GM23248 (cell line): ENCODE measurements around the gene DHX38.

Experiments used
- EZH2 ChIP-seq: fragments of 200-600 bp; sonication (generic); IDR thresholded peaks from 2 replicates; pipeline ENCODE4 v1.6.1; 2018; ENCODE audit warnings: antibody characterized with exemption, mild to moderate bottlenecking; ENCODE audit not compliant: insufficient read depth, poor library complexity, severe bottlenecking
- EZH2phosphoT487 ChIP-seq: fragments of 200-600 bp; sonication (generic); IDR thresholded peaks from 2 replicates; pipeline ENCODE4 v1.6.1; 2018; ENCODE audit warnings: antibody characterized with exemption, moderate library complexity, mild to moderate bottlenecking, low read depth; ENCODE audit not compliant: insufficient read depth

- TF ChIP-seq EZH2phosphoT487: no peak
- no peak for TF ChIP-seq EZH2
These were observed 13.7 kb downstream of the DHX38 start for GRCh38 chr16:72107371-72107770.
